B cell (primary cell): Measurements from ENCODE around the gene ZCCHC7. TPM values are rescaled to one million over a fixed set of nuclear protein-coding genes. Genes with fewer than 3 reads are reported as not detected.

Experiments used
- ATAC-seq: fragments of 200-7000 bp; cut with Tn5 transposase; one replicate; pipeline ENCODE4 v1.10.0; 2021; ENCODE audit warnings: low read depth, mild to moderate bottlenecking, moderate number of reproducible peaks, moderate library complexity
- CTCF ChIA-PET: fragments of 350-600 bp; sonication (Branson Sonifier 250); formaldehyde crosslinking; loops from one replicate; lab custom pipeline; 2021; ENCODE audit warnings: antibody characterized with exemption, inconsistent platforms; lab: Charles Lee
- POLR2A ChIA-PET: fragments of 350-600 bp; sonication (Branson Sonifier 250); formaldehyde crosslinking; loops from one replicate; lab custom pipeline; 2021; ENCODE audit warnings: antibody characterized with exemption; lab: Charles Lee
- DNase-seq: peaks from one replicate; pipeline ENCODE4 v3.0.0; 2013
- H2AFZ ChIP-seq: 2 replicates; pipeline ENCODE4 v1.6.1; 2012; ENCODE audit warnings: mild to moderate bottlenecking, low read depth, low read length; ENCODE audit not compliant: insufficient read depth, poor library complexity, severe bottlenecking
- H3K27ac ChIP-seq, 2 donors: 1 replicate in 1 of 2; 2 replicates in 1 of 2; pipeline ENCODE4 v1.5.1; 2012 to 2013; ENCODE audit warnings: low read length in 2 of 2, mild to moderate bottlenecking in 2 of 2, moderate library complexity in 1 of 2
- H3K27me3 ChIP-seq, 4 experiments: fragments of 200-600 bp in 1 of 4; sonication (generic) in 1 of 4; replicated peaks in 1 of 4; 1 replicate in 2 of 4; 2 replicates in 2 of 4; pipeline versions ENCODE4 v1.6.1 to v1.7.0; 2013 to 2016; ENCODE audit warnings: low read length in 3 of 4, mild to moderate bottlenecking in 2 of 4, mixed read lengths in 1 of 4, moderate library complexity in 1 of 4; ENCODE audit not compliant: insufficient read depth in 4 of 4, control insufficient read depth in 3 of 4; ENCODE audit errors: control extremely low read depth in 1 of 4
- H3K36me3 ChIP-seq, 2 experiments: replicated peaks in 1 of 2; 1 replicate in 1 of 2; 2 replicates in 1 of 2; pipeline versions ENCODE4 v1.6.1 to v1.7.1; 2013; ENCODE audit warnings: low read length in 1 of 2; ENCODE audit not compliant: insufficient read depth in 2 of 2, control insufficient read depth in 1 of 2; ENCODE audit errors: control extremely low read depth in 1 of 2, extremely low read depth in 1 of 2
- H3K4me1 ChIP-seq, 2 donors: fragments of 200-600 bp in 1 of 2; sonication (generic) in 1 of 2; 1 replicate in 1 of 2; 2 replicates in 1 of 2; pipeline versions ENCODE4 v1.5.1 to v1.6.1; 2013 to 2017; ENCODE audit warnings: low read length in 2 of 2; ENCODE audit not compliant: control insufficient read depth in 2 of 2, insufficient read depth in 2 of 2
- H3K4me2 ChIP-seq: replicated peaks from 2 replicates; pipeline ENCODE3; 2012; ENCODE audit warnings: mild to moderate bottlenecking, low read depth, low read length; ENCODE audit not compliant: poor library complexity, severe bottlenecking
- H3K4me3 ChIP-seq, 5 experiments: fragments of 200-600 bp in 1 of 5; sonication (generic) in 1 of 5; 1 replicate in 3 of 5; 2 replicates in 2 of 5; pipeline versions ENCODE4 v1.5.1 to v1.7.0; 2011 to 2016; ENCODE audit warnings: low read length in 4 of 5, mild to moderate bottlenecking in 4 of 5, low read depth in 2 of 5, control low read depth in 1 of 5, moderate library complexity in 1 of 5; ENCODE audit not compliant: insufficient read depth in 1 of 5; ENCODE audit errors: control extremely low read depth in 1 of 5, extremely low read depth in 1 of 5
- H3K79me2 ChIP-seq: fragments of 200-600 bp; sonication (generic); one replicate; pipeline ENCODE4 v1.6.0; 2016; ENCODE audit warnings: low read length; ENCODE audit not compliant: control insufficient read depth, insufficient read depth
- H3K9ac ChIP-seq: fragments of 200-600 bp; sonication (generic); 2 replicates; pipeline ENCODE4 v1.6.1; 2017; ENCODE audit warnings: mild to moderate bottlenecking, low read length, moderate library complexity
- H3K9me3 ChIP-seq, 3 donors: one replicate each; pipeline versions ENCODE4 v1.6.1 to v1.7.1; 2013; ENCODE audit warnings: low read length in 2 of 3; ENCODE audit not compliant: control insufficient read depth in 2 of 3, insufficient read depth in 1 of 3; ENCODE audit errors: control extremely low read depth in 1 of 3
- H4K20me1 ChIP-seq: 2 replicates; pipeline ENCODE4 v1.6.0; 2012; ENCODE audit warnings: mild to moderate bottlenecking, low read length; ENCODE audit not compliant: insufficient read depth, control insufficient read depth, poor library complexity, severe bottlenecking
- H3K27ac Mint-ChIP-seq: one replicate; pipeline ENCODE4 v1.8.0; 2021; ENCODE audit warnings: mixed read lengths
- H3K27me3 Mint-ChIP-seq: one replicate; pipeline ENCODE4 v1.8.0; 2021; ENCODE audit warnings: mixed read lengths
- H3K4me1 Mint-ChIP-seq: one replicate; pipeline ENCODE4 v1.8.0; 2021; ENCODE audit warnings: mixed read lengths
- H3K4me3 Mint-ChIP-seq: one replicate; pipeline ENCODE4 v1.8.0; 2021; ENCODE audit warnings: mixed read lengths
- H3K9me3 Mint-ChIP-seq: one replicate; pipeline ENCODE4 v1.8.0; 2022; ENCODE audit warnings: mixed read lengths; ENCODE audit not compliant: insufficient read depth
- EZH2 ChIP-seq: IDR thresholded peaks from 2 replicates; pipeline ENCODE4 v1.6.1; 2012; ENCODE audit warnings: borderline replicate concordance, low read depth, mild to moderate bottlenecking, moderate library complexity, low read length; ENCODE audit not compliant: insufficient read depth, poor library complexity, severe bottlenecking
- WGBS: methylation state at CpG from one replicate; pipeline ENCODE4 v1.1.5; 2013; ENCODE audit warnings: missing lambda C conversion rate; ENCODE audit not compliant: insufficient coverage; 5-methylcytosine and 5-hydroxymethylcytosine counted together
- intact Hi-C: fragments of 100-400 bp; cut with micrococcal nuclease; formaldehyde crosslinking; loops from one replicate; pipeline ENCODE4 v1.10.0; 2022
- polyA plus RNA-seq: library from polyadenylated mRNA; depleted of rRNA; stranded (reverse); fragments of >200 nt; gene quantifications from 2 replicates; pipeline ENCODE4 v1.2.3, GENCODE V29; 2012
- total RNA-seq, 2 donors: library from RNA; stranded (reverse); fragments of 120-200 nt in 1 of 2; gene quantifications; 1 replicate in 1 of 2; 2 replicates in 1 of 2; pipeline versions ENCODE4 v1.2.3 to v1.2.4, GENCODE V29; 2013 to 2022
- TF ChIP-seq, protein P1 (sequence below): fragments of 200-600 bp; IDR thresholded peaks from one replicate; pipeline ENCODE4 v1.8.0; 2022; ENCODE audit warnings: antibody characterized with exemption, mild to moderate bottlenecking

The ZCCHC7 gene
- total and polyA plus RNA-seq, 2 donors (not counting 1 experiment from before 2014, with no cell fraction given): 56.3 to 83.5 TPM

DNA sequence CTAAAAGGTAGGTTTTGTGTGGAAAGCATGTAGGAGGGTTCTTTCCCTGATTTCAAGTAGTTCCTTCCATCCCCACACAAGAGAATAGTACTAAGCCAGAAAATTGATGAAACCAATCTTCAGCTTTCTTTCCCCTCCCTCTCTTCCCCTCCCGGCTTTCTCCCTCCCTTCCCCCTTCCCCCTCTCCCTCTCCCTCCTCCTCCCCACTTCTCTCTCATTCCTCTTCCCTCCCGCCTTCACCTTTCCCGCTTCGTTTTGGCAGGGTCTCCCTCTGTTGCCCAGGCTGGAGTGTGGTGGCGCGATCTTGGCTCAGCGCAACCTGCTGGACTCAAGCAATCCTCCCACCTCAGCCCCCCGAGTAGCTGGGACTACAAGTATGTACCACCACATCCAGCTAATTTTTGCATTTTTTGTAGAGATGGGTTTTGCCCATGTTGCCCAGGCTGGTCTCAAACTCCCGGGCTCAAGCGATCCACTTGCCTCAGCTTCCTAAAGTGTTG, 85.8 kb downstream of the ZCCHC7 start:
- ChIA-PET POLR2A (interaction anchor here (0.6 kb wide), 1 partner anchor 9 kb away, joined by 7 read pairs; no protein-coding TSS in a partner anchor), CTCF (interaction anchor here (0.6 kb wide), 1 partner anchor 100 kb away, joined by 3 read pairs; no protein-coding TSS in a partner anchor)
- peak overlapping the region in 1 of 2 donors; percentile 87 for H3K27ac ChIP-seq
- H3K4me1 ChIP-seq: peaks cover 58 to 91% of the 10 kb centered on the region in 2 donors
- H4K20me1 ChIP-seq: no peaks in the 10 kb centered on the region
- Mint-ChIP-seq H3K4me3 (no peak overlapping the region), H3K27ac (peak overlapping the region; percentile 32), H3K4me1 (peaks cover 80% of the 10 kb centered on the region), H3K9me3 (peaks cover 3% of the 10 kb centered on the region), H3K27me3 (no peaks in the 10 kb centered on the region)
- no peak overlapping the region for H3K4me2 ChIP-seq
- no peak for DNase-seq
- intact Hi-C loops: no loop called here
- 100% methylated on average over 8 of the region's 10 CpGs for WGBS
- H3K36me3 ChIP-seq: peaks cover 5 to 51% of the 10 kb centered on the region in 2 experiments
- H3K79me2 ChIP-seq: peaks cover 98% of the 10 kb centered on the region
- no peak overlapping the region for H3K9ac ChIP-seq
- H3K9me3 ChIP-seq: peaks cover 1 to 5% (median 3%) of the 10 kb centered on the region in 3 donors
- ATAC-seq: no peak
- no peaks in the 10 kb centered on the region for H3K27me3 ChIP-seq
- no peak overlapping the region for H2AFZ ChIP-seq
- no peak overlapping the region for H3K4me3 ChIP-seq
- TF ChIP-seq, protein P1, sequence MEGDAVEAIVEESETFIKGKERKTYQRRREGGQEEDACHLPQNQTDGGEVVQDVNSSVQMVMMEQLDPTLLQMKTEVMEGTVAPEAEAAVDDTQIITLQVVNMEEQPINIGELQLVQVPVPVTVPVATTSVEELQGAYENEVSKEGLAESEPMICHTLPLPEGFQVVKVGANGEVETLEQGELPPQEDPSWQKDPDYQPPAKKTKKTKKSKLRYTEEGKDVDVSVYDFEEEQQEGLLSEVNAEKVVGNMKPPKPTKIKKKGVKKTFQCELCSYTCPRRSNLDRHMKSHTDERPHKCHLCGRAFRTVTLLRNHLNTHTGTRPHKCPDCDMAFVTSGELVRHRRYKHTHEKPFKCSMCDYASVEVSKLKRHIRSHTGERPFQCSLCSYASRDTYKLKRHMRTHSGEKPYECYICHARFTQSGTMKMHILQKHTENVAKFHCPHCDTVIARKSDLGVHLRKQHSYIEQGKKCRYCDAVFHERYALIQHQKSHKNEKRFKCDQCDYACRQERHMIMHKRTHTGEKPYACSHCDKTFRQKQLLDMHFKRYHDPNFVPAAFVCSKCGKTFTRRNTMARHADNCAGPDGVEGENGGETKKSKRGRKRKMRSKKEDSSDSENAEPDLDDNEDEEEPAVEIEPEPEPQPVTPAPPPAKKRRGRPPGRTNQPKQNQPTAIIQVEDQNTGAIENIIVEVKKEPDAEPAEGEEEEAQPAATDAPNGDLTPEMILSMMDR: no peak
- TF ChIP-seq EZH2: no peak
